ENCODE measurements around the gene METTL26. TPM values are rescaled to one million over a fixed set of nuclear protein-coding genes. Genes with fewer than 3 reads are reported as not detected.

METTL26 gene
- total RNA-seq, 1 experiment from 2014 or later: 115 TPM

DNA sequence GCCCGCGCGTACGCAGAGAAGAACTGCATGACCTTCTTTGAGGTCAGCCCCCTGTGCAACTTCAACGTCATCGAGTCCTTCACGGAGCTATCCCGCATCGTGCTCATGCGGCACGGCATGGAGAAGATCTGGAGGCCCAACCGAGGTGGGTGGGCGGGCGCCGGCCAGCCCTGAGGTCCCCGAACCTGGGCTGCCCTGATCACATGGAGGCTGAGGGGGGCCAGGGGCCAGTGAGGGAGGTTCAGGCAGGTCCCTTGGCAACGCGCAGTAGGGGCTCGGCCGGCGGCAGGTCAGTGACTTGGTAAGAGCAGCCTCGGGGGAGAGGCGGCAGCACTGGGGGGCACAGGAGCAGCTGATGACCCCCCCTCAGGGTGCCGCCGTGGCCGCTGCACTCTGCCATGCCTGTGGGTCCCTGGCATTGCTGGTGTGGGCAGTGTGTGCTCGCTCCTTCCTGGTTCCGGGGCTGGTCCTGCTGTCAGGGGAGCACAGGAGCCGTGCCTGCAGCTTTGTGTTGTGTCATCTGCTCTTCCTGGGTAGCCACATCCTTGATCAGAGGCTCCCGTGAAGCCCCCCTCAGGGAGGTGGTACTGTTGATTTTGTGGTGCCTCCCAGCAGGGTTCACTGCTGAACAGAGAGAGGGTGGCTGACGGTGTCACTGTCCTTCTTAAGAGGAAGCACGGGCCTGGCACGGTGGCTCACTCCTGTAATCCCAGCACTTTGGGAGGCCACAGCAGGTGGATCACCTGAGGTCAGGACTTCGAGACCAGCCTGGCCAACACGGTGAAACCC lies 9.9 kb downstream of the METTL26 start:
- H3K27me3 Mint-ChIP-seq (ENCODE audit: low read depth): no peaks in the 10 kb centered on the region
- no peak for TF ChIP-seq NFYB (CRISPR knock-in tag; conservative IDR thresholded peaks at IDR 0.05; ENCODE audit: low read depth)
- TF ChIP-seq SMAD4 (CRISPR knock-in tag; IDR thresholded peaks at IDR 0.05): no peak
- TF ChIP-seq, protein P1, sequence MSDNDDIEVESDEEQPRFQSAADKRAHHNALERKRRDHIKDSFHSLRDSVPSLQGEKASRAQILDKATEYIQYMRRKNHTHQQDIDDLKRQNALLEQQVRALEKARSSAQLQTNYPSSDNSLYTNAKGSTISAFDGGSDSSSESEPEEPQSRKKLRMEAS (CRISPR knock-in tag; IDR thresholded peaks at IDR 0.05): no peak
- TF ChIP-seq, protein P2, sequence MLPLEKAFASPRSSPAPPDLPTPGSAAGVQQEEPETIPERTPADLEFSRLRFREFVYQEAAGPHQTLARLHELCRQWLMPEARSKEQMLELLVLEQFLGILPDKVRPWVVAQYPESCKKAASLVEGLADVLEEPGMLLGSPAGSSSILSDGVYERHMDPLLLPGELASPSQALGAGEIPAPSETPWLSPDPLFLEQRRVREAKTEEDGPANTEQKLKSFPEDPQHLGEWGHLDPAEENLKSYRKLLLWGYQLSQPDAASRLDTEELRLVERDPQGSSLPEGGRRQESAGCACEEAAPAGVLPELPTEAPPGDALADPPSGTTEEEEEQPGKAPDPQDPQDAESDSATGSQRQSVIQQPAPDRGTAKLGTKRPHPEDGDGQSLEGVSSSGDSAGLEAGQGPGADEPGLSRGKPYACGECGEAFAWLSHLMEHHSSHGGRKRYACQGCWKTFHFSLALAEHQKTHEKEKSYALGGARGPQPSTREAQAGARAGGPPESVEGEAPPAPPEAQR (CRISPR knock-in tag; IDR thresholded peaks at IDR 0.05): no peak
- no peak for TF ChIP-seq HMGA2 (CRISPR knock-in tag; IDR thresholded peaks at IDR 0.05)
- TF ChIP-seq CBFB (CRISPR knock-in tag; IDR thresholded peaks at IDR 0.05; ENCODE audit: low read depth): no peak
- TF ChIP-seq, protein P3, sequence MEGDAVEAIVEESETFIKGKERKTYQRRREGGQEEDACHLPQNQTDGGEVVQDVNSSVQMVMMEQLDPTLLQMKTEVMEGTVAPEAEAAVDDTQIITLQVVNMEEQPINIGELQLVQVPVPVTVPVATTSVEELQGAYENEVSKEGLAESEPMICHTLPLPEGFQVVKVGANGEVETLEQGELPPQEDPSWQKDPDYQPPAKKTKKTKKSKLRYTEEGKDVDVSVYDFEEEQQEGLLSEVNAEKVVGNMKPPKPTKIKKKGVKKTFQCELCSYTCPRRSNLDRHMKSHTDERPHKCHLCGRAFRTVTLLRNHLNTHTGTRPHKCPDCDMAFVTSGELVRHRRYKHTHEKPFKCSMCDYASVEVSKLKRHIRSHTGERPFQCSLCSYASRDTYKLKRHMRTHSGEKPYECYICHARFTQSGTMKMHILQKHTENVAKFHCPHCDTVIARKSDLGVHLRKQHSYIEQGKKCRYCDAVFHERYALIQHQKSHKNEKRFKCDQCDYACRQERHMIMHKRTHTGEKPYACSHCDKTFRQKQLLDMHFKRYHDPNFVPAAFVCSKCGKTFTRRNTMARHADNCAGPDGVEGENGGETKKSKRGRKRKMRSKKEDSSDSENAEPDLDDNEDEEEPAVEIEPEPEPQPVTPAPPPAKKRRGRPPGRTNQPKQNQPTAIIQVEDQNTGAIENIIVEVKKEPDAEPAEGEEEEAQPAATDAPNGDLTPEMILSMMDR (IDR thresholded peaks at IDR 0.05): no peak
- TF ChIP-seq, protein P4, sequence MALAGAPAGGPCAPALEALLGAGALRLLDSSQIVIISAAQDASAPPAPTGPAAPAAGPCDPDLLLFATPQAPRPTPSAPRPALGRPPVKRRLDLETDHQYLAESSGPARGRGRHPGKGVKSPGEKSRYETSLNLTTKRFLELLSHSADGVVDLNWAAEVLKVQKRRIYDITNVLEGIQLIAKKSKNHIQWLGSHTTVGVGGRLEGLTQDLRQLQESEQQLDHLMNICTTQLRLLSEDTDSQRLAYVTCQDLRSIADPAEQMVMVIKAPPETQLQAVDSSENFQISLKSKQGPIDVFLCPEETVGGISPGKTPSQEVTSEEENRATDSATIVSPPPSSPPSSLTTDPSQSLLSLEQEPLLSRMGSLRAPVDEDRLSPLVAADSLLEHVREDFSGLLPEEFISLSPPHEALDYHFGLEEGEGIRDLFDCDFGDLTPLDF (CRISPR knock-in tag; IDR thresholded peaks at IDR 0.05): no peak
- TF ChIP-seq CREB1 (CRISPR knock-in tag; IDR thresholded peaks at IDR 0.05): no peak
- no peak for TF ChIP-seq ELF4 (CRISPR knock-in tag; IDR thresholded peaks at IDR 0.05; ENCODE audit: low read depth)
- TF ChIP-seq JUN (CRISPR knock-in tag; IDR thresholded peaks at IDR 0.05): no peak
- POLR2A ChIA-PET: no interaction called here
- H3K27ac Mint-ChIP-seq: peak overlapping the region; percentile 65; the same call in 1 of the 2 replicates
- peaks cover 42% of the 10 kb centered on the region for H3K4me1 Mint-ChIP-seq
- peaks cover 3% of the 10 kb centered on the region; the same call in 1 of the 2 replicates for H3K36me3 Mint-ChIP-seq
- DNase-seq (ENCODE audit: low spot score): no peak
- H3K4me3 Mint-ChIP-seq: no peak overlapping the region
- no peaks in the 10 kb centered on the region for H3K9me3 Mint-ChIP-seq
- no peak for ATAC-seq
- CTCF ChIA-PET: no interaction called here

DNA sequence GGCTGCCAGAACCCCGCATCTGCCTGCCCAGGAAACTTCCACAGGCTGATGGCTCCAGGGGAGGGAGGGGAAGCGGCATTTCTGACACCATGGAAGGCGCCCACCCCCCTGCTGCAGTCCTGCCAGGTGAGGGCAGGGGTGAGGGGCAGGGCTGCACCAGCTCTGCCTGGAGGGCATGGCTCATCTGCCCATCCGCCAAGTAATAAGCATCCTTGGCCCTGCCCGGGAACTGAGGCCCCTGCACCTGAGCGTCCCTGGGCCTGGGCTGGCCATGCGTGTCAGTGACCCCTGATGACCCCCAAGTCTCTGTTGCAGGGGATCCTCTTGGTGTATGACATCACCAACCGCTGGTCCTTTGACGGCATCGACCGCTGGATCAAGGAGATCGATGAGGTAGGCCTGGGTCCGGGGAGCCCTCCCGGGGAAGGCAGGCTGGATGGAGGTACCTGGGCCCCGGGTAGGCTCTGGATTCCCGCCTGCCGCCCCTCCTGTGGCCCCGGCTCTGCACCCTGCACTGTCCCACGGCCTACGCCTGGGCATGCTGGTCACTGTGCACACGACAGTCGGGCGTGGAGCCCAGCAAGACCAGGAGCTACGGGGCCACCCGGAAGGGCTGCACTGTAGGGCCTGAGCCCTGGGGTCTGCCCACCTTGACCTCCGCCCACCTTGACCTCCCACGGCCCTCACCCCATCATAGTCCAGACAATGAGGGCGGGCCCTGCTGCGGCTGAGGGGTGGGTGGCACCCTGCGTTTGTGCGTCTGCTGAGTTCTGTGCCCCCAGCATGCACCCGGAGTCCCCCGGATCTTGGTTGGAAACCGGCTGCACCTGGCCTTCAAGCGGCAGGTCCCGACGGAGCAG lies 10.8 kb downstream of the METTL26 start:
- no peak for DNase-seq (ENCODE audit: low spot score)
- ChIA-PET CTCF (interaction anchor here (0.9 to 1.4 kb wide), 3 partner anchors 23 to 48 kb away, joined by 3 to 5 read pairs (median 3); no protein-coding TSS in a partner anchor), POLR2A (no interaction called here)
- Mint-ChIP-seq H3K36me3 (peaks cover 3% of the 10 kb centered on the region; the same call in 1 of the 2 replicates), H3K4me1 (peaks cover 42% of the 10 kb centered on the region), H3K27me3 (ENCODE audit: low read depth) (no peaks in the 10 kb centered on the region), H3K9me3 (no peaks in the 10 kb centered on the region), H3K27ac (0 out of 2 replicates have a peak overlapping the region, but pooled peaks have one; percentile 65), H3K4me3 (no peak overlapping the region)
- ATAC-seq: no peak
- TF ChIP-seq ESRRA (CRISPR knock-in tag; IDR thresholded peaks at IDR 0.05; ENCODE audit: borderline replicate concordance): no peak
- TF ChIP-seq NR2C2 (CRISPR knock-in tag; IDR thresholded peaks at IDR 0.05): no peak

DNA sequence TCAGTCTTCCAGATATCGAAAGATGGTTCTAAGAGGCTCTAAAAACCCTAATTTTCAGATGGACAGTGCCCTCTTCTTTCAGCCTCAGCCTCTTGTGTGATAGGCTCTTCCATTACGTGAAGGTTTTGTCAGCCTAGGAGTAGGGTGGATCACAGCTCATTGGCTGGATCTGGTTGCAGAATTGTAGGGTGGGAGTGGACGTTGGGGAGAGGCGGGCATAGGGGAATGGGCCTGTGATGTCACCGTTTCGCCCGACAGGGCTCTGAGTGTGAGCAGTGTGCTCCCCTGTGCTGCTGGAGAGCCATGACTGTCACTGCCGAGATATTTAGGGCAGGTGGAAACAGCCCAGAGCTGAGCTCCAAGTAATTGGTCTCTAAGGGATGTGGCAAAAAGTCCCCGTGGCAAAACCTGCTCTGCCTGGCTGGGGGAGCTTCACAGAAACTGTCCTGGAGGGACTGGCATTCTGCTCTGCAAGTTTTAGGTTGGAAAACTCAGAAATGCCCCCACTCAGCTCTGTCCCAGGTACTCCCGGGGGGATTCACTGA lies 11.5 kb downstream of the METTL26 start:
- TF ChIP-seq, protein P5, sequence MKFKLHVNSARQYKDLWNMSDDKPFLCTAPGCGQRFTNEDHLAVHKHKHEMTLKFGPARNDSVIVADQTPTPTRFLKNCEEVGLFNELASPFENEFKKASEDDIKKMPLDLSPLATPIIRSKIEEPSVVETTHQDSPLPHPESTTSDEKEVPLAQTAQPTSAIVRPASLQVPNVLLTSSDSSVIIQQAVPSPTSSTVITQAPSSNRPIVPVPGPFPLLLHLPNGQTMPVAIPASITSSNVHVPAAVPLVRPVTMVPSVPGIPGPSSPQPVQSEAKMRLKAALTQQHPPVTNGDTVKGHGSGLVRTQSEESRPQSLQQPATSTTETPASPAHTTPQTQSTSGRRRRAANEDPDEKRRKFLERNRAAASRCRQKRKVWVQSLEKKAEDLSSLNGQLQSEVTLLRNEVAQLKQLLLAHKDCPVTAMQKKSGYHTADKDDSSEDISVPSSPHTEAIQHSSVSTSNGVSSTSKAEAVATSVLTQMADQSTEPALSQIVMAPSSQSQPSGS (CRISPR knock-in tag; IDR thresholded peaks at IDR 0.05; ENCODE audit: borderline replicate concordance, low read depth): no peak
- TF ChIP-seq TEAD1 (CRISPR knock-in tag; IDR thresholded peaks at IDR 0.05): no peak
- no peak for TF ChIP-seq TCF7 (CRISPR knock-in tag; IDR thresholded peaks at IDR 0.05; ENCODE audit: low read depth)
- TF ChIP-seq ZNF317 (CRISPR knock-in tag; IDR thresholded peaks at IDR 0.05; ENCODE audit: borderline replicate concordance, low read depth): no peak
- no peak for TF ChIP-seq NR2C2 (CRISPR knock-in tag; IDR thresholded peaks at IDR 0.05)
- no peak for TF ChIP-seq NR3C1 (CRISPR knock-in tag; conservative IDR thresholded peaks at IDR 0.05; ENCODE audit: low read depth)
- DNase-seq (ENCODE audit: low spot score) (no peak), ATAC-seq (no peak)
- CTCF ChIA-PET: interaction anchor here (0.9 to 1.4 kb wide), 6 partner anchors 14 to 48 kb away, joined by 3 to 5 read pairs (median 3); no protein-coding TSS in a partner anchor
- peak overlapping the region; percentile 87 for H3K27ac Mint-ChIP-seq
- peaks cover 3% of the 10 kb centered on the region; the same call in 1 of the 2 replicates for H3K36me3 Mint-ChIP-seq
- H3K4me3 Mint-ChIP-seq: no peak overlapping the region
- POLR2A ChIA-PET: no interaction called here
- H3K27me3 Mint-ChIP-seq (ENCODE audit: low read depth): no peaks in the 10 kb centered on the region
- no peaks in the 10 kb centered on the region for H3K9me3 Mint-ChIP-seq
- peaks cover 35% of the 10 kb centered on the region for H3K4me1 Mint-ChIP-seq

All from WTC11 (cell line).